Fibroblast of lung (primary cell): Measurements from ENCODE around the gene LINC00305. TPM values are rescaled to one million over a fixed set of nuclear protein-coding genes. Genes with fewer than 3 reads are reported as not detected.

Experiments used
- DNase-seq, 2 donors: peaks; one replicate each; pipeline versions ENCODE4 v3.0.0 to v3.0.0-alpha.2; 2010; ENCODE audit warnings: low read depth in 2 of 2
- H2AFZ ChIP-seq: 2 replicates; pipeline ENCODE4 v1.5.1; 2012; ENCODE audit warnings: low read length, control low read depth, inconsistent platforms
- H3K27ac ChIP-seq: 2 replicates; pipeline ENCODE4 v1.5.1; 2011; ENCODE audit warnings: low read length, control low read depth; ENCODE audit not compliant: insufficient read depth
- H3K27me3 ChIP-seq: 2 replicates; pipeline ENCODE4 v1.5.1; 2011; ENCODE audit warnings: mild to moderate bottlenecking, low read length; ENCODE audit not compliant: control insufficient read depth, insufficient read depth
- H3K36me3 ChIP-seq: 2 replicates; pipeline ENCODE4 v1.5.1; 2011; ENCODE audit warnings: low read length; ENCODE audit not compliant: control insufficient read depth, insufficient read depth
- H3K4me1 ChIP-seq: 2 replicates; pipeline ENCODE4 v1.5.1; 2011; ENCODE audit warnings: low read length; ENCODE audit not compliant: control insufficient read depth, insufficient read depth; ENCODE audit errors: extremely low read depth
- H3K4me2 ChIP-seq: 2 replicates; pipeline ENCODE4 v1.5.1; 2011; ENCODE audit warnings: low read length, control low read depth; ENCODE audit not compliant: insufficient read depth; ENCODE audit errors: extremely low read depth
- H3K4me3 ChIP-seq, 4 experiments: fragments of 200-600 bp in 1 of 4; sonication (generic) in 1 of 4; replicated peaks in 1 of 4; 2 replicates each; pipeline ENCODE4 v1.5.1; 2011 to 2016; ENCODE audit warnings: low read length in 4 of 4, low read depth in 3 of 4, mild to moderate bottlenecking in 3 of 4, control low read depth in 2 of 4, inconsistent platforms in 1 of 4, mixed read lengths in 1 of 4; ENCODE audit not compliant: insufficient read depth in 1 of 4; ENCODE audit errors: control extremely low read depth in 1 of 4
- H3K79me2 ChIP-seq: 2 replicates; pipeline ENCODE4 v1.5.1; 2012; ENCODE audit warnings: mild to moderate bottlenecking, low read length, inconsistent platforms; ENCODE audit not compliant: control insufficient read depth, insufficient read depth
- H3K9ac ChIP-seq: 2 replicates; pipeline ENCODE4 v1.5.1; 2011; ENCODE audit warnings: mild to moderate bottlenecking, low read length, control low read depth; ENCODE audit not compliant: insufficient read depth
- H3K9me3 ChIP-seq: 2 replicates; pipeline ENCODE4 v1.5.1; 2012; ENCODE audit warnings: low read depth, low read length; ENCODE audit not compliant: control insufficient read depth, insufficient read depth
- H4K20me1 ChIP-seq: 2 replicates; pipeline ENCODE4 v1.5.1; 2011; ENCODE audit warnings: low read length; ENCODE audit not compliant: control insufficient read depth, insufficient read depth; ENCODE audit errors: extremely low read depth
- EZH2 ChIP-seq: IDR thresholded peaks from 2 replicates; pipeline ENCODE4 v1.5.1; 2012; ENCODE audit warnings: low read length, control low read depth, mild to moderate bottlenecking; ENCODE audit errors: missing control alignments
- polyA plus RNA-seq, 2 donors: library from polyadenylated mRNA; depleted of rRNA in 1 of 2; stranded (reverse) in 1 of 2; unstranded in 1 of 2; fragments of >200 nt; gene quantifications; 2 replicates each; pipeline ENCODE4 v1.2.1, GENCODE V29; 2011 to 2012; ENCODE audit warnings: missing spikeins in 1 of 2
- total RNA-seq: library from RNA; depleted of rRNA; stranded (reverse); fragments of >200 nt; gene quantifications from 2 replicates; pipeline ENCODE4 v1.2.1, GENCODE V29; 2014
- TF ChIP-seq, protein P1 (sequence below), 2 donors: IDR thresholded peaks in 1 of 2; conservative IDR thresholded peaks in 1 of 2; 1 replicate in 1 of 2; 2 replicates in 1 of 2; pipeline ENCODE4 v1.5.1; 2011 to 2012; ENCODE audit warnings: low read length in 2 of 2, control low read depth in 1 of 2, inconsistent platforms in 1 of 2, low read depth in 1 of 2, mild to moderate bottlenecking in 1 of 2

Gene LINC00305
- total and polyA plus RNA-seq, 2 donors (not counting 1 experiment from before 2014, with no cell fraction given) = not detected

DNA sequence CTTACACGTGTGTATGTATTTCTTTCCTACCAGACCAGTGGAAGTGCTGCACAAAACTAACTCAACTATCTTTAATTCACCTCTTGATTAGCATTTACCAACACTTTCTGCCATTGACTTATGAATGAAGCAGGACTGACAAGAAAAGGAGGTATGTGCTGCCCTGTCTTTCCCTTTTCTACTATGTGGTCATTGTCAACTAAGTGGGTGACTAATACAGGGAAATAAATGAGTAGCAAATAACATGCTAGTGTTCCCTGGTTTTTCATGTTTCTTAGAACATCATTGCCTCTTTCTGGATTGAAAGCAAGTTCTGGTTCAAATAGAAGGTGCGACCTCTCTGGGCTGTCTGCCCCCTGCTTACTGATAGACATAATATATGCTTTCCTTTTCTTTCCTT is 58.0 kb downstream of the LINC00305 start:
- no peak for DNase-seq
- no peak overlapping the region for H3K4me3 ChIP-seq
- no peaks in the 10 kb centered on the region for H3K36me3 ChIP-seq
- H3K9me3 ChIP-seq = no peaks in the 10 kb centered on the region
- no peak overlapping the region for H3K27ac ChIP-seq
- H2AFZ ChIP-seq = no peak overlapping the region
- no peaks in the 10 kb centered on the region for H3K27me3 ChIP-seq
- no peaks in the 10 kb centered on the region for H3K4me1 ChIP-seq
- TF ChIP-seq EZH2 = no peak
- TF ChIP-seq, protein P1, sequence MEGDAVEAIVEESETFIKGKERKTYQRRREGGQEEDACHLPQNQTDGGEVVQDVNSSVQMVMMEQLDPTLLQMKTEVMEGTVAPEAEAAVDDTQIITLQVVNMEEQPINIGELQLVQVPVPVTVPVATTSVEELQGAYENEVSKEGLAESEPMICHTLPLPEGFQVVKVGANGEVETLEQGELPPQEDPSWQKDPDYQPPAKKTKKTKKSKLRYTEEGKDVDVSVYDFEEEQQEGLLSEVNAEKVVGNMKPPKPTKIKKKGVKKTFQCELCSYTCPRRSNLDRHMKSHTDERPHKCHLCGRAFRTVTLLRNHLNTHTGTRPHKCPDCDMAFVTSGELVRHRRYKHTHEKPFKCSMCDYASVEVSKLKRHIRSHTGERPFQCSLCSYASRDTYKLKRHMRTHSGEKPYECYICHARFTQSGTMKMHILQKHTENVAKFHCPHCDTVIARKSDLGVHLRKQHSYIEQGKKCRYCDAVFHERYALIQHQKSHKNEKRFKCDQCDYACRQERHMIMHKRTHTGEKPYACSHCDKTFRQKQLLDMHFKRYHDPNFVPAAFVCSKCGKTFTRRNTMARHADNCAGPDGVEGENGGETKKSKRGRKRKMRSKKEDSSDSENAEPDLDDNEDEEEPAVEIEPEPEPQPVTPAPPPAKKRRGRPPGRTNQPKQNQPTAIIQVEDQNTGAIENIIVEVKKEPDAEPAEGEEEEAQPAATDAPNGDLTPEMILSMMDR (conservative IDR thresholded peaks at IDR 0.05 in 1 of 2, IDR thresholded peaks at IDR 0.05 in 1 of 2; ENCODE audit: low read depth in 1 of 2, low read length in 2 of 2) = no peak
- no peak overlapping the region for H3K4me2 ChIP-seq
- no peak overlapping the region for H3K9ac ChIP-seq
- H4K20me1 ChIP-seq = no peaks in the 10 kb centered on the region
- no peaks in the 10 kb centered on the region for H3K79me2 ChIP-seq

DNA sequence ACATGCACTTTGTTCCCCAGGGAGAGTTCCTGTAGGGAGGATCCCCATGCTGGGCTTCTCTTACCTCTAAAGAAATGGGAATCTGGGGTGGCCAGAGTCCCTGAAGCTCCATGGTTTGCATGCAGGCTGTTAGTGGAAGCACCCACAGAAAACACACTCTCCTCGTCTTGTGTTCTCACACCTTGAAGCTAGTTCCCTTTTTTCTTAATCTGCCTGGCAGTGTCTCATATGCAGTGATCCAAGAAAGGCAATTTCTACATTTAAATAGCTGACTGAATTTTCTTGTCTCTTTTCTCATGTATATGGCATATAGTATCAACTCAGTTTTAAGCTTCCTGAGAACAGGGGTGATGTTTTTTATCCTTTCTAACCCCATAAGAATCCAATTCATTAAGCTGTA is 65.0 kb downstream of the LINC00305 start:
- no peak for DNase-seq
- no peak overlapping the region for H3K4me2 ChIP-seq
- H2AFZ ChIP-seq = no peak overlapping the region
- no peaks in the 10 kb centered on the region for H3K36me3 ChIP-seq
- no peak overlapping the region for H3K27ac ChIP-seq
- TF ChIP-seq EZH2 = no peak
- TF ChIP-seq, protein P1 (conservative IDR thresholded peaks at IDR 0.05 in 1 of 2, IDR thresholded peaks at IDR 0.05 in 1 of 2; ENCODE audit: low read depth in 1 of 2, low read length in 2 of 2) = no peak
- no peaks in the 10 kb centered on the region for H3K27me3 ChIP-seq
- H3K9ac ChIP-seq = no peak overlapping the region
- H3K9me3 ChIP-seq = no peaks in the 10 kb centered on the region
- no peaks in the 10 kb centered on the region for H3K79me2 ChIP-seq
- H4K20me1 ChIP-seq = no peaks in the 10 kb centered on the region
- H3K4me3 ChIP-seq = no peak overlapping the region
- H3K4me1 ChIP-seq = no peaks in the 10 kb centered on the region

DNA sequence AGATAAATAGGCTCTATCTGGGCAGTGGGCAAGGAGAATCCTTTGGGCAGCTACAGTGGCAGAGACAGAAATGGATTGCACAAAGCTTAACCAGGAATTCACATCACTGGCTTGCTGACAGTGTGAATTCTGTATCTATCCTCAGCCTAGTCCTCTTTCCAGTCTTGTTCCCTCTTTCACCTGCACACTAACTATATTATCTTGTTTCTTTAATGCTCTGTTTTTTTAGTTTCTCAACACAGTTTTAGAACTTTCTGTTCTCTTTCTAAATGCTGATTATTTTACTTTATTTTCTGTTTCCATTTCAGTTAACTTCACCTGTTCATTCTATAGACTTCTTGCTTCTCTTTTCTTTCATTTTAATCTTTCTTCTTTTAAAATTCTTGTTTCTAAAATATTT is 66.4 kb downstream of the LINC00305 start:
- Histone ChIP-seq H3K9me3 (no peaks in the 10 kb centered on the region), H3K4me2 (no peak overlapping the region), H3K4me1 (no peaks in the 10 kb centered on the region), H4K20me1 (no peaks in the 10 kb centered on the region), H3K36me3 (no peaks in the 10 kb centered on the region), H3K27ac (no peak overlapping the region), H2AFZ (no peak overlapping the region), H3K4me3 (no peak overlapping the region), H3K9ac (no peak overlapping the region), H3K27me3 (no peaks in the 10 kb centered on the region), H3K79me2 (no peaks in the 10 kb centered on the region)
- no peak for TF ChIP-seq EZH2
- TF ChIP-seq, protein P1 (conservative IDR thresholded peaks at IDR 0.05 in 1 of 2, IDR thresholded peaks at IDR 0.05 in 1 of 2; ENCODE audit: low read depth in 1 of 2, low read length in 2 of 2) = no peak
- DNase-seq = no peak
